BE2C (cell line): ENCODE results near the gene ACTRT2.

Experiments used
- DNase-seq: peaks from one replicate; pipeline ENCODE4 v3.0.0-alpha.2; 2020
- H3K27me3 ChIP-seq: fragments of 250-450 bp; sonication (Bioruptor Pico); 2 replicates; pipeline ENCODE4 v1.5.1; 2020; ENCODE audit warnings: mild to moderate bottlenecking
- H3K36me3 ChIP-seq: fragments of 250-450 bp; sonication (Bioruptor Pico); 2 replicates; pipeline ENCODE4 v1.5.1; 2020; ENCODE audit warnings: mild to moderate bottlenecking
- H3K4me1 ChIP-seq: fragments of 250-450 bp; sonication (Bioruptor Pico); 2 replicates; pipeline ENCODE4 v1.5.1; 2020
- H3K4me3 ChIP-seq: 2 replicates; pipeline ENCODE4 v1.5.1; 2011; ENCODE audit warnings: low read depth, low read length
- H3K9me3 ChIP-seq: fragments of 250-450 bp; sonication (Bioruptor Pico); 2 replicates; pipeline ENCODE4 v1.5.1; 2020
- TF ChIP-seq, protein P1 (sequence below): IDR thresholded peaks from 2 replicates; pipeline ENCODE4 v1.5.1; 2012; ENCODE audit warnings: mild to moderate bottlenecking, low read depth, low read length

Gene ACTRT2

DNA sequence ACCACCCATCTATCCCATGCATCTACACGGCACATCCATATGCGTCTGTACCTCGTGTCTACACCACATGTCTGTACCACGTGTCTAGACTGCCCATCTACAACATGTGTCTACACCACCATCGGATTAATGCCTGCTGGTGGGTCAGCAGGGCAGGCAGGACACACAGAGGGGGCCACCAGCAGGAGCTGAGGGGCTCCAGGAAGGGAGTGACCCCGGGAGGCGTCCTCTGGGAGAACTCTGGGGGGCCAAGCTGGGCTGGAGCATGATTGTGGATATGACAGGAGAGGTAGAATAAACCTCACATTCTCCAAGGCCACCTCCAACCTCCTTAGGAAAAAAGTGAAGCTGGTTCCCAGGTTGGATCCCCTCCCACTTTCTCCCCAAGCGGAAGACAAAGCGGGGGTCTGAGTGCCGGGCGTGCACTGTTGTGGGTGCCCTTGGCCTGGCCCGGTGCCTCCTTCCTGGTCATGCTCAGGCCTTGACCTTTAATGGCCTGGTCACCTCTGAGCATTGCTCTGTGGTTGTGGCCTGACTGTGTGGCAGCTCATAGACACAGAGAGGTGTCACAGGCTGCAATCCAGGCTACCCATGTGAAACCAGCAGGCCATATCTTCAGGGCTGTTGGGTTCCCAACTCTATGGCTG is 881 bp upstream of the ACTRT2 start:
- Histone ChIP-seq H3K4me1 (no peaks in the 10 kb centered on the region), H3K9me3 (no peaks in the 10 kb centered on the region), H3K4me3 (no peak overlapping the region), H3K36me3 (no peaks in the 10 kb centered on the region), H3K27me3 (0 out of 2 replicates have a peak, but pooled peaks cover 10% of the 10 kb centered on the region)
- TF ChIP-seq, protein P1, sequence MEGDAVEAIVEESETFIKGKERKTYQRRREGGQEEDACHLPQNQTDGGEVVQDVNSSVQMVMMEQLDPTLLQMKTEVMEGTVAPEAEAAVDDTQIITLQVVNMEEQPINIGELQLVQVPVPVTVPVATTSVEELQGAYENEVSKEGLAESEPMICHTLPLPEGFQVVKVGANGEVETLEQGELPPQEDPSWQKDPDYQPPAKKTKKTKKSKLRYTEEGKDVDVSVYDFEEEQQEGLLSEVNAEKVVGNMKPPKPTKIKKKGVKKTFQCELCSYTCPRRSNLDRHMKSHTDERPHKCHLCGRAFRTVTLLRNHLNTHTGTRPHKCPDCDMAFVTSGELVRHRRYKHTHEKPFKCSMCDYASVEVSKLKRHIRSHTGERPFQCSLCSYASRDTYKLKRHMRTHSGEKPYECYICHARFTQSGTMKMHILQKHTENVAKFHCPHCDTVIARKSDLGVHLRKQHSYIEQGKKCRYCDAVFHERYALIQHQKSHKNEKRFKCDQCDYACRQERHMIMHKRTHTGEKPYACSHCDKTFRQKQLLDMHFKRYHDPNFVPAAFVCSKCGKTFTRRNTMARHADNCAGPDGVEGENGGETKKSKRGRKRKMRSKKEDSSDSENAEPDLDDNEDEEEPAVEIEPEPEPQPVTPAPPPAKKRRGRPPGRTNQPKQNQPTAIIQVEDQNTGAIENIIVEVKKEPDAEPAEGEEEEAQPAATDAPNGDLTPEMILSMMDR, result no peak
- no peak for DNase-seq

DNA sequence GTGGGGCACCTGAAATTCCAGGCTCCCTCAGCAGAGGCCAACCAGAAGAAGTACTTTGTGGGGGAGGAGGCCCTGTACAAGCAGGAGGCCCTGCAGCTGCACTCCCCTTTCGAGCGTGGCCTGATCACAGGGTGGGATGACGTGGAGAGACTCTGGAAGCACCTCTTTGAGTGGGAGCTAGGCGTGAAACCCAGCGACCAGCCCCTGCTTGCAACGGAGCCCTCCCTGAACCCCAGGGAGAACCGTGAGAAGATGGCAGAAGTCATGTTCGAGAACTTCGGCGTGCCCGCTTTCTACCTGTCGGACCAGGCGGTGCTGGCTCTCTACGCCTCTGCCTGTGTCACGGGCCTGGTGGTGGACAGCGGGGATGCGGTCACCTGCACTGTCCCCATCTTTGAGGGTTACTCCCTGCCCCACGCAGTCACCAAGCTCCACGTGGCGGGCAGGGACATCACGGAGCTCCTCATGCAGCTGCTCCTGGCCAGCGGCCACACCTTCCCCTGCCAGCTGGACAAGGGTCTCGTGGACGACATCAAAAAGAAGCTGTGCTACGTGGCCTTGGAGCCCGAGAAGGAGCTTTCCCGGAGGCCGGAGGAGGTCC is 634 bp downstream of the ACTRT2 start:
- no peak for DNase-seq
- H3K4me1 ChIP-seq, result no peaks in the 10 kb centered on the region
- H3K36me3 ChIP-seq, result no peaks in the 10 kb centered on the region
- 0 out of 2 replicates have a peak, but pooled peaks cover 10% of the 10 kb centered on the region for H3K27me3 ChIP-seq
- TF ChIP-seq, protein P1, result no peak
- no peaks in the 10 kb centered on the region for H3K9me3 ChIP-seq
- H3K4me3 ChIP-seq, result no peak overlapping the region

DNA sequence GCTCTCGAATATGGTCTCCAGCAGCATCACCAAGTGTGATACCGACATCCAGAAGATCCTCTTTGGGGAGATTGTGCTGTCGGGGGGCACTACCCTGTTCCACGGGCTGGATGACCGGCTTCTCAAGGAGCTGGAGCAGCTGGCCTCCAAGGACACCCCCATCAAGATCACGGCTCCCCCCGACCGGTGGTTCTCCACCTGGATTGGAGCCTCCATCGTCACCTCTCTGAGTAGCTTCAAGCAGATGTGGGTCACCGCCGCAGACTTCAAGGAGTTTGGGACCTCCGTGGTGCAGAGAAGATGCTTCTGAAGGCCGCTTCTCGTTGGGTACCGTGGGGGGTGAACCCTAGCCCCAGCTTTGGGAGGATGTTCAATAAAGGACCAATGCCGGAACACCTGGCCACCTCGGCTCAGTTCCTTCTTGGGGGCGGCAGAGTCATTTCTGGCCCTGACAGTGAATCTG is 1.3 kb downstream of the ACTRT2 start:
- H3K4me3 ChIP-seq, result no peak overlapping the region
- DNase-seq, result no peak
- no peaks in the 10 kb centered on the region for H3K9me3 ChIP-seq
- H3K27me3 ChIP-seq, result peaks cover 7% of the 10 kb centered on the region; the same call in 1 of the 2 replicates
- TF ChIP-seq, protein P1, result no peak
- no peaks in the 10 kb centered on the region for H3K36me3 ChIP-seq
- no peaks in the 10 kb centered on the region for H3K4me1 ChIP-seq

DNA sequence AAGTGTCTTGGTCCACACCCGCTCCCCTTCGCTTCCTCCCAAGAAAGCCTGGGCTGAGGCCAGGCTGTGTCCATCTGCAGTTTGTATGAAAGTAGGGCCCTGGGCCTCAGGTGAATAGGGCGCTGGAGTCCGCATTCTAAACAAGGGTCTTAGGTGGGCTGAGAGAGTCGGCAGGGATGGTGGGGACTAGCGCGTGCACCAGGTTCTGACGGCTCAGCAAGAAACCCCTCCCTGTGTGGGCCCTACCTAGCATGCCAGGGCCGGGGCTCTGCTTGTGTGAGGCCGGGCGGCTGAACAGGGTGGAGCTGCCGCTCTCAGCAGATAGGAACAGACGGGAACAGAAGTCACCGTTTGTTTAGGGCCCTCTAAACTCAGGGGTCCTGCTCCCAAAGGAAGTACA is 1.7 kb downstream of the ACTRT2 start:
- Histone ChIP-seq H3K4me1 (no peaks in the 10 kb centered on the region), H3K9me3 (no peaks in the 10 kb centered on the region), H3K4me3 (no peak overlapping the region), H3K36me3 (no peaks in the 10 kb centered on the region), H3K27me3 (peaks cover 7% of the 10 kb centered on the region)
- TF ChIP-seq, protein P1, result no peak
- no peak for DNase-seq

DNA sequence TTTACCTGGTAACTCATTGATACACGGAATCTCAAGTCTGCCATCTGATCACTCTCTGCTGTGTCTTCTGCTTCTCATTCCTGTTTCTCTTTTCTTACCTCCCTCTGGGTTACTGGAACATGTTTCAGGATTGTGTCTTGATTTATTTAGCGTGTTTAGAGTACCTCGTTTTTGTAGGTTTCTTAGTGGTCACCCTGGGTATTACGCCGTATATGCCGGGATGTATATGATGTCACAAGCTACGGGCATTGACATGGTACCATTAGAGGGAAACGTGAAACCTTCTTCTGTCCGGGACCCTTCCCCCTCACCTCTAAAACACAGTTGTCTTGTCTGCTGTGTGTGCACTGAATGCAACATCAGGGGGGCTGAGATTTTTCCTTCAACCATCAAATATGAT is 2.8 kb downstream of the ACTRT2 start:
- no peak overlapping the region for H3K4me3 ChIP-seq
- TF ChIP-seq, protein P1, result no peak
- DNase-seq, result no peak
- H3K27me3 ChIP-seq, result peaks cover 14% of the 10 kb centered on the region
- H3K9me3 ChIP-seq, result no peaks in the 10 kb centered on the region
- no peaks in the 10 kb centered on the region for H3K36me3 ChIP-seq
- no peaks in the 10 kb centered on the region for H3K4me1 ChIP-seq

DNA sequence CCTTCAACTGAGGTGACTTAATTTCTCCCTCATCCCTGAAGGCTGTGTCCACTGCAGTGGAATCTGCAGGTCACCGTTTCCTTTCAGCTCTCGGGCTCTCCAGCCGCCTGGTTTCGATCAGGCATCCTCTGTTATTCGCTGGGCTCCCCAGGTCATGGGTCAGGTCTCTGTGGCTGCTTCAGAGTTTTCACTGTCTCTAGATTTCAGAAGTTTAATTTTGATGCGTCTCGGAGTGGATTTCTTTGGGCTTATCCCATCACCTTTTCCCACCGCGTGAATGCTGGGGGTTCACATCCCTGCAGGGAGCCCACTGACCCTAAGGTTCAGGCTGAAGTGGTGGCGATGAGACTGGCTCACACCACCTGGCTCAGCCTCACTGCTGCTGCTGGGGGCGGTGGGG is 3.3 kb downstream of the ACTRT2 start:
- H3K4me1 ChIP-seq, result no peaks in the 10 kb centered on the region
- H3K27me3 ChIP-seq, result peaks cover 16% of the 10 kb centered on the region
- TF ChIP-seq, protein P1, result no peak
- H3K9me3 ChIP-seq, result no peaks in the 10 kb centered on the region
- DNase-seq, result no peak
- H3K36me3 ChIP-seq, result no peaks in the 10 kb centered on the region
- no peak overlapping the region for H3K4me3 ChIP-seq
